ENCODE data around the gene GABRP.

DNA sequence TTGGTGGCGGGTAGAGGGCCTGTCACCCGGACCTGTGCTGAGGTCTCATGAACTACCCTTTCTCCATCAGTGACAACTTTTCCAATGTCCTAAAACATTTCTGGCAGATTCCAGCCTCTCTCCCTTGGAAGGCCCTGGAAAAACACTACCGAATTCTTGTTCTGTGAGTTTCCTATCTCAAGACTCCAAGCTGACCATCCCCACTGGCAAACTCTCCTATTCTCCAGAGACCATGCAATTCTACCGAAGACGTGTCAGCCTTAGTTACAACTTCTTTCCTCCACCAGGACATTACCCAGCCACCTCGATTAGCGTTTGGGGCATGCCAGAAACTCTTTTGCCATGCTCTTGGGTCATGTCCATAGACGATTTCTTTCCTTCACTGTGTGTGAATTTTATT, 26.8 kb upstream of the GABRP start:
- TF ChIP-seq, protein P1, sequence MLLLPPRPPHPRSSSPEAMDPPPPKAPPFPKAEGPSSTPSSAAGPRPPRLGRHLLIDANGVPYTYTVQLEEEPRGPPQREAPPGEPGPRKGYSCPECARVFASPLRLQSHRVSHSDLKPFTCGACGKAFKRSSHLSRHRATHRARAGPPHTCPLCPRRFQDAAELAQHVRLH (tag by site-specific recombination; IDR thresholded peaks at IDR 0.05): no peak
- TF ChIP-seq YY1 (tag by site-specific recombination; IDR thresholded peaks at IDR 0.05) (no peak), ZNF76 (tag by site-specific recombination; IDR thresholded peaks at IDR 0.05; ENCODE audit: borderline replicate concordance, low read depth) (no peak), ZNF701 (tag by site-specific recombination; IDR thresholded peaks at IDR 0.05) (no peak), ZFP69B (tag by site-specific recombination; IDR thresholded peaks at IDR 0.05) (no peak), ZNF558 (tag by site-specific recombination; IDR thresholded peaks at IDR 0.05) (no peak)
- TF ChIP-seq, protein P2, sequence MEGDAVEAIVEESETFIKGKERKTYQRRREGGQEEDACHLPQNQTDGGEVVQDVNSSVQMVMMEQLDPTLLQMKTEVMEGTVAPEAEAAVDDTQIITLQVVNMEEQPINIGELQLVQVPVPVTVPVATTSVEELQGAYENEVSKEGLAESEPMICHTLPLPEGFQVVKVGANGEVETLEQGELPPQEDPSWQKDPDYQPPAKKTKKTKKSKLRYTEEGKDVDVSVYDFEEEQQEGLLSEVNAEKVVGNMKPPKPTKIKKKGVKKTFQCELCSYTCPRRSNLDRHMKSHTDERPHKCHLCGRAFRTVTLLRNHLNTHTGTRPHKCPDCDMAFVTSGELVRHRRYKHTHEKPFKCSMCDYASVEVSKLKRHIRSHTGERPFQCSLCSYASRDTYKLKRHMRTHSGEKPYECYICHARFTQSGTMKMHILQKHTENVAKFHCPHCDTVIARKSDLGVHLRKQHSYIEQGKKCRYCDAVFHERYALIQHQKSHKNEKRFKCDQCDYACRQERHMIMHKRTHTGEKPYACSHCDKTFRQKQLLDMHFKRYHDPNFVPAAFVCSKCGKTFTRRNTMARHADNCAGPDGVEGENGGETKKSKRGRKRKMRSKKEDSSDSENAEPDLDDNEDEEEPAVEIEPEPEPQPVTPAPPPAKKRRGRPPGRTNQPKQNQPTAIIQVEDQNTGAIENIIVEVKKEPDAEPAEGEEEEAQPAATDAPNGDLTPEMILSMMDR (tag by site-specific recombination; IDR thresholded peaks at IDR 0.05): no peak

All from HEK293 (cell line).